GM21526 (cell line): ENCODE measurements around the gene COL1A1.

Experiments used
- ATAC-seq: cut with Tn5 transposase; IDR thresholded peaks from one replicate; pipeline ENCODE4 v1.9.1; 2021; ENCODE audit warnings: moderate library complexity; ENCODE audit not compliant: unreplicated experiment, low FRiP score

Gene COL1A1

DNA sequence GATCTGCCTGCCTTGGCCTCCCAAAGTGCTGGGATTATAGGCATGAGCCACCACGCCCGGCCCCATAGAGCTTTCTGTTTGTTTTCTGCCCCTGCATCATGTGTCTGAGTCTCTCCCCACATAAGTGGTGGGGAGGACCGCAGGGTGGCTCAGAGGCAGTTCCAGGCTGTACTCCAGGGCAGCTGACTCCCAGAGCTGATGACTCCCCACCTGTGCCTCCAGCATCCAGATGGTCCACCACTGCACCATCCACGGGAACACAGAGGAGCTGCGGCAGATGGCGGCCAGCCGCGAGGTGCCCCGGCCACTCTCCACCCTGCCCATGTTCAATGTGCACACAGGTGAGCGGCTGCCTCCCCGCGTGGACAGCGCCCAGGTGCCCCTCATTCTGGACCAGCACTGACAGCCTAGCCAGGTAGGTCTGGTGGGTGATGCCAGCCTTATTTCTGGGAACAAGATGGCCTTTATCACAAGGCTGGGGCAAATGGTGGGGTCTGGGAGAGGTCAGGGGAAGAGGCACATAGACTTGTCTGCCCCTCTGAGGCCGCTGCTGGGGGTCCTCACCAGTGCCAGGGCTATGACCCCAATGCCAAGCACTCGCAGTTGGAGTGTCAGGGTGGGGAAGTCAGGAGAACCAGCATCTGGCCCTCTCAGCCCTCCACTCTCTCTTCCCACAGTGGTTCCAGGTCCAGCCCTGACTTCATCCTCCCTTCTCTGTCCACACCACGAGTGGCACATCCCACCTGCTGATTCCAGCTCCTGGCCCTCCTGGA, 26.2 kb downstream of the COL1A1 start:
- no peak for ATAC-seq

GRCh38 chr17:50174444-50174843, 27.0 kb downstream of the COL1A1 start:
- no peak for ATAC-seq

DNA sequence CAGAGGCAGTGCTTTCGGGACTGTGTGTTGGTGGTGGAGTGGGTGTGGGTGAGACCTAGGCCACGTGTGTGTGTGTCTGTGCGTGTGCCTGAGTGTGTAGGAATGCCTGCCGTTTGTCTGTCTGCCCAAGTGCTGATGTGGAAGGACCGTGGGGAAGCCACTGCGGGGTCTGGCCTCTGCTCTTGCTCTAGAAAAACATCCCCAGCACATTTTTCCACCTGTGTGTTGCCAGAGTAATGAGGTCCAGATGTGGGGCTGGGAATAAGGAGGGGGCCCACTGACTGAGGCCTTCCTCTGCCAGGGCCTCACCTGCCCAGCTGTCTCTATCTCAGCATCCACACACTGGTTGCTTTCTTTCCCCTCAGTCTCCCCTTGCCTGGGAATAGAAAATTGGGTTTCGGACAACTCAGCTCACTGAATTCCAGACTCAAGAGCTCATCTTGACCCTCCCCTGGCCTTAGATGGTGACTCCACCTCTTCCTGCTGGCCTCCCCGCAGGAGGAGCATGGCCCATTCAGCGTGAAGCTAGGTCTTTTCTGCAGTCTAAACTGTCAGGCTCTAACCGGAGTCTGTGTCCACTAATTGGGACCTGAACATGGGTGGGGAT, 28.0 kb downstream of the COL1A1 start:
- ATAC-seq, result no peak

GRCh38 chr17:50172936-50173334, 28.5 kb downstream of the COL1A1 start:
- no peak for ATAC-seq

DNA sequence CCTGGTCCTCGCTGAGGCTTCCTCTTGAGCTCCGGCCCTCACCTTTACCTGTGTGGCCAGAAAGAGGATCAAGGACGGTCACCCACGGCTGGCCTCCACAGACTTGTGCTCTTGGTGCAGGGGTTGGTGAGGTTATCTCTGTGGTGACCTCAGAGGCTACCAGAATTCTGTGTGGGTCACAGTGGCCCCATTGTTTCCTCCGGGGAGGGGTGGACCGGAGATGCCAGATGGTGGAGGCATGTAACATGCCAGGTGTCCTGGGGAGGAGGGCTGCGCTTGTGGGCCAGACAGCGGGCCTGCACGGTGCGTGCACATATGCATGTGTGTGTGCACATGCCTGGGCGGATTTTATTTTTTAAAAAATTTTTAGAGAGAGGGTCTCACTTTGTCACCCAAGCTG, 29.3 kb downstream of the COL1A1 start:
- no peak for ATAC-seq

DNA sequence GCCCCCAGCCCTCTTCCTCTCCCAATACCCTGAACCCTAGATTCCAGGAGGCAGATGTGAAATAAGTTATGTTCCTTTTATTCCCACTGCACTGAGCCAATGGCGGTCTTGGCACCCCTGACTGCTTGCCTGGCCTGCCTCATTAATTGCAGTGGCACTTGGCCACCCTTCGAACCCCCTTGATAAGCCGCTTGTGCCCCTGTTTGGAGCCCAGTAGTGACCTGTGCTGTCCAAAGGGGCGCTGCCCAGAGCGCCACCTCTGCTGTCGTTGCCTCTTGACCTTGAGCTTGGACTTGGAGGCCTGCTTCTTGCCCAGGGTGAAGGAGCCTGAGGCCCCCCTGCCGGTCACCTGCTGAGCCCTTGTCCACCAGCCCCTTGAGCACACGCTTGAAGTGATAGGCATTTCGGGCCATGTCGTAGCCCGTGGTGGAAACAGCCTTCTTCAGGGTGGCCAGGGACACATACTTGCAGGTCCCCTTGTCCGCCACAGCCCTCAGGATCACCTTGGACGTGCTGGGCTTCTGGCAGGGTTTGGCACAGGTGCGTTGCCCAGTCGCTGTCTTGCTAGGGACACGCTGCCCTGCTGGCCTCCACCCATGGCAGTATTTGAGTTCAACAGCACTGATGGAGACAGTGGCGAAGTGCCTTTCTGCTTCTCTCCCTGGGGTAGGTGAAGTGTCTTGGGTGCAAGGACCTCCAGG, 29.9 kb downstream of the COL1A1 start:
- ATAC-seq, result no peak

- ATAC-seq, result no peak
Observed at GRCh38 chr17:50170662-50171370, 30.6 kb downstream of the COL1A1 start.

GRCh38 chr17:50169881-50170459, 31.5 kb downstream of the COL1A1 start:
- no peak for ATAC-seq

GRCh38 chr17:50169121-50169764, 32.2 kb downstream of the COL1A1 start:
- no peak for ATAC-seq

- no peak for ATAC-seq
Observed at GRCh38 chr17:50168319-50168718, 33.1 kb downstream of the COL1A1 start.

DNA sequence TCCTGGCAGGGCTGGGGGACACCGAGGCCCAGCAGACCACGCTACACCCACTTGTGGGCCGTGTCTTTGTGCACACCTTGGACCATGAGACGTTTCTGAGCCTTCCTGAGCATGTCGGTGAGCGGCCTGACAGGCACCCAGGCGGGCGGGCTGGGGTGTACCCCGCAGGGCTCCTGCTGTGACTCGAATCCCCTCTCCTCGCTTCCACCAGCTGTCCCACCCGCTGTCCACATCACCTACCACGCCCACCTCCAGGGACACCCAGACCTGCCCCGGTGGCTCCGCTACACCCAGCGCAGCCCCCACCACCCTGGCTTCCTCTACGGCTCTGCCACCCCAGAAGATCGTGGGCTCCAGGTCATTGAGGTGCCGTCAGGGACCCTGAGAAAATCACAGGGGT, 34.1 kb downstream of the COL1A1 start:
- ATAC-seq, result no peak

GRCh38 chr17:50166518-50167181, 34.8 kb downstream of the COL1A1 start:
- no peak for ATAC-seq

GRCh38 chr17:50165867-50166517, 35.4 kb downstream of the COL1A1 start, which contains the start of gene SGCA:
TSS of gene SGCA (plus strand) at chr17:50166005. CDS start at chr17:50166041, 36 bp downstream.
- ATAC-seq, result no peak

DNA sequence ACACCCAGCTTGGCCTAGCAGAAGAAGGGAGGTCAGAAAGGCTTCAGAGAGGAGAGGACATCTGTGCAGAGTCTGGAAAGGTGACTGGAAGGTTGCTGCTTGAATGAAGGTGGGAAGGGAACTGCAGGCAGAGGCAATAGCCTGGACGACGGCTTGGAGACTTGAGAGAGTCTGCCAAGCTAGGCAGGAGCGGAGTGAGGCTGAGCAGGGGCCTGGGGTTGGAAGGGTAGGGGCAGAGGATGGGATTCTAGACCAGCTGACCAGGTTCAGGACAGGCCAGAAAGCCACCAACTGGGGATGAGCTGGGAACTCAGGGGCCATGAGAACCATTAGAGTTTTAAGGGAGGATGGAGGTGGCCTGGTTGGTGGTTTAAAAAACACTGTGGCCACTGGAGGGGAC, 36.0 kb downstream of the COL1A1 start:
- no peak for ATAC-seq

DNA sequence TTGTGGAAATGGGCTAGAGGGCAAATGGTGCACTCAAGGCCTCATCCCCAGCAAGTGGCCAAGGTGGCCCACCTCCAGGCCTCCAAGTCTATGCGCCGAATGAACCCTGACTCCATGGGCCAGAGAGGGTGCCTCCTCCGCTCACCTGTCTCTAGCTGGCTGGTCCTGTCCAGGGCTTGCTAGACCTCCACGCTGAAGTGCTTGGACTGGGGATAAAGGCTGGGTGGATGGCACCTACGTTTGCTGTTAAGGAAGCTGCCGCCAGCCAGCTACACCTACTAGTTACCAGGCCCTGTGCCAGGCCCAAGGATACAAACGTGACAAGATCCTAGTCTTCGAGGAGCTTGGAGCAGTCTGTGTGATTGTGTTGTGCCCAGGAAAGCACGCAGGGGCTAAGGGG, 36.4 kb downstream of the COL1A1 start:
- ATAC-seq, result no peak

GRCh38 chr17:50164697-50164988, 36.8 kb downstream of the COL1A1 start:
- no peak for ATAC-seq

DNA sequence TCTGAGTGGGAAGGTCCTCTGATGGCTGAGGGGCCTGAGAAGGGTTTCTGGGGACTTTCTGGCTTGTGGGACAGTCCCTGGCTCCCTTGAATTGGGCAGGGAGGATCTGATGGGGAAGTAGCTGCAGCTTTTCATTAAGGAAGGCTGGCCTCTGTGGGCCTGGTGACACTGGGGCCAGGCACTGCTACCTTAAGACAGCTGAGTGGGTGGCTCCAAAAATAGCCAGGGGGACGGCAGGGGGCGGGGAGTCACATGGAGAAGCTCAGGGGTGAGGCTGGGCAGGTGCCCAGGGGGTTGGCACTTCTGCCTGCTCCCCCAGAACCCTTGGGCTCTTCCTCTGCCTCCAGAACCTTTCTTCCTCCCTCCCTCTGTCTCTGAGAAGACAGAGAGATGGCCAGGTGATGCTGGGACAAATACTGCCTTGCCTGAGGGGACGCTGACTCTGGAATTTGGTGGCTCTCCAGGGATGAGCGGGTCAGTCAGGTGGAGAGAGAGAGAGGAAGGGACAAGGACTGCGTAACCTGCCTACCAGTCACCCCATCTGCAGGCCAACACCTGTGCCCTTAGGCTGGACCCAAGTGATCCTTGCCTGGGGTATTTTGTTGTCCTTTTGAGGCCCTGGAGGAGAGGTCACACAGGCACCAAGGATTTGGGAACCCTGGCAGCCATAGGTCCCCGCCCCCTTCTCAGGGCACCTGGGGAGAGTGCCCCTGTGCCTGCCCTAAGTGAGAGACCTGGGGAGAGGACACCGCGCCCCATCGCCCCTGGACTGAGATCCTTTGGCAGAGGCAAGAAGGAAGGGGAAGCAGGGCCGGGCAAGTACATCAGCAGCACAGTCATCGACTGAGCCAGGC, 37.4 kb downstream of the COL1A1 start:
- ATAC-seq, result no peak

- no peak for ATAC-seq
Observed at GRCh38 chr17:50162466-50163254, 38.8 kb downstream of the COL1A1 start.
